ENCODE data around the gene TMEM242.
"Not testable (repeated sequence)": the region's sequence is repeated elsewhere in the genome, so short reads cannot be mapped to it uniquely, and the experiment has no call there.

TMEM242 gene

DNA sequence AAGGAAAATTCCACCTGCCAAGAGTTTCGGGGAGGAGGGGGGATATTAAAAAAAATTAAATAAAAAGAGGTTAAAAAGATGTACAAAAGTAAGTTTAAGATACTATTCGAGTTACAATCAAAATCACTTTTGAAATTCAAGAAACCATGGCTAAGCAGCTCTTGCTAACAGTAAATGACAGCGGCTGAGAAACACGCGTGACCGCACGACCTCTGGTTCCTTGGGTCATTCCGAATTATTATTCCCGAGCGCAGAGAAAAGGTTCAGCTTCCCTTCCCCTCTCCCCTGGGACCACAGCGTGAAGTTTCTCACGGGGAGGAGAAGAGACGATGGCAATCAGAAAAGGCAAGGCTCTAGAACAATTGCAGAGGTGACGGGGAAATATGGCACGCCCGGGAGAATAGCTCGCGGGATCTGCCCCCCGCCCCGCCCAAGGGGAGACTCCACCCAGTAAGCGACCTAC lies 496 bp downstream of the TMEM242 start:
- DNase-seq, result no peak

GRCh38 chr6:157316871-157317814 lies 6.2 kb downstream of the TMEM242 start:
- no peak for DNase-seq

- DNase-seq, result no peak
Observed at GRCh38 chr6:157314705-157315321, 8.5 kb downstream of the TMEM242 start.

- DNase-seq, result no peak
Observed at GRCh38 chr6:157313531-157314467, 9.5 kb downstream of the TMEM242 start.

GRCh38 chr6:157312757-157313156 lies 10.6 kb downstream of the TMEM242 start:
- DNase-seq, result no peak

GRCh38 chr6:157310693-157311092 lies 12.6 kb downstream of the TMEM242 start:
- not testable (repeated sequence) for DNase-seq

GRCh38 chr6:157307661-157308060 lies 15.7 kb downstream of the TMEM242 start:
- no peak for DNase-seq

GRCh38 chr6:157305670-157306653 lies 17.4 kb downstream of the TMEM242 start:
- no peak for DNase-seq

- no peak for DNase-seq
Observed at GRCh38 chr6:157304899-157305663, 18.2 kb downstream of the TMEM242 start.

DNA sequence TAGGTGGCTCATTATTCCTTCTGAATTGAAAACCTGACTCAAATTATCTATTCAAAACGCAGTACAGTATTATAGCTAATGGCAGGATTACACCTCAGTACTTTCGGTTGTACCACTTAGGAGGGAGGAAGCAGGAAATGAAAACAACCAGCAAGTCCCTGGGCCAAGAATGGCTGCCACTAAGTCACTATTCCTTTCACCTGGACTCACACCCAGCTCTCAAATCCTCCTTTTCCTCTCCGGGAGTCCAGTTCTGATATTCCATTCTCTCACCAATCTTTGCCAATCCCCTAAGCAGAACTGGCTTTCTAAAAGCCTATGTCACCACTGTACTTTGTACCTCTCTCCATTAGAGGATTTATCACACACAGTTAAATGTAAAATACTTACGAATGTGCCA lies 20.6 kb downstream of the TMEM242 start:
- DNase-seq, result no peak

DNA sequence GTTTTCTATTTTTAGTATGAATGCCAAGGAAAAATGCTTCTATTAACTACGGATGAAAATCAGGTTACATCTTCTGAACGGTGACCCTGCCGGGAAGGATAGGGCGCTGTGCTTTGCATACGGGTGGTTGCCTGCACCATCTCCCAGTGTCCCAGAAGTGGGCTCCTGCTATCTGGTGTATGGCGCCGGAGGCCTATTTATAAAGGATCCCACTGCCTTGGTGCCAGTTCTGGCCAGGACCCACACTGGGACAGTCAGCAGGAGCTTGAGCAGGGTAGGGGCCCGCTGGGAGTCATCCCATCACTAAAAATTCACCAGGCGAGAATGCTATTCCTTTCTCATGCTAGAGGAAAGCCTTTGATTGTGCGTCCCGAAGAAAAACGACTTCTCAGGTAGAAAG lies 22.9 kb downstream of the TMEM242 start:
- DNase-seq, result no peak

- no peak for DNase-seq
Observed at GRCh38 chr6:157300006-157300405, 23.3 kb downstream of the TMEM242 start.

DNA sequence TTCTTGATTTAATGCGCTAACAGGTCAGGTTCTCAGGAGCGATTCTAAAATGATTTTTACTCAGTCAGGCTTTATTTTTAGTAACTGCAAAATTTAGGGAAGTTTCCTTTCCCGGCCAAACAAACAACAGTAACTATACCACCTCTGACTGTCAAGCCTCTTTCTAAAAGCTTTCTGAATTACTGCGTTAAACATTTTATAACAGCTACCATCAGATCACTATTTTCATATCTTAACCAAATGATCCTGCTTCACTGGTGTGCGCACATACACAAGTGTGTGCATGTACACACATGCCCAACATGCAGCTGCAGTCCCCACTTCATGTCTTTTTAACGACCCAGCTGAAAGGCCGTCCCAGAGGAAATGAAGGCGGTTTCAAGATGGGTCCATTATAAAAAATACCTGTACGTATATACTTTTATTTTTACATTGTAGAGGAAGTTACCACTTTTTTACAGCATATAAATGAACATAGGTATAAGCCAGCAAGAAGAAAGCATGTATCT lies 25.0 kb downstream of the TMEM242 start:
- no peak for DNase-seq

DNA sequence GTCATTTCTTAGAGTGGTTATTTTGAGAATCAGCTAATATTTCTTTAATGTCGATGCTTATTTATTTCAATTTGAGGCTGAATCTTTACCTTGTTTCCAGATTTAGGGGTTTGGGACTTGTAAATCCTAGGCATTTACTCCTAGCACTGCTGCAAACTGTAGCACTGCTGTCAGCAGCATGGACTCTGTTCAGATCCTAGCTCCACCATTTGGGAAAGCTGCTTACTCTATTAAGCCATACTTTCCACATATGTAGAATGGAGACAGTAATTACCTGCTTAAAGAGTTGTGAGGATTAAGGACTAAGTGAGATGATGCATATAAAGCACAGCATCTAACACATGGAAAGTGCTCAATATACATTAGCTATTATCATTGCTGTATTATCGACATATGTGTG lies 28.7 kb downstream of the TMEM242 start:
- DNase-seq, result no peak

DNA sequence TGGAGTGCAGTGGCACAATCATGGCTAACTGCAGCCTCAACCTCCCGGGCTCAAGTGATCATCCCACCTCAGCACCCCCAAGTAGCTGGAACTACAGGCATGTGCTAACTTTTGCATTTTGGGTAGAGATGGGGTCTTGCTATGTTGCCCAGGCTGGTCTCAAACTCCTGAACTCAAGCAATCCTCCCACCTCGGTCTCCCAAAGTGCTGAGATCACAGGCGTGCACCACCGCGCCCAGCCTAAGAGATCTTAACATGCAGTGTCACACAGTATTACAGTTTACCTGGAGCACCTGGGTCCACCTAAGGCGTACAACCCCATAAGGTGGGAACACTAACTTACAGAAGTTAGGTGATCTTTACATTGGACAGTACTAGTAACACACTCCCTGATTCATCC lies 29.5 kb downstream of the TMEM242 start:
- no peak for DNase-seq

DNA sequence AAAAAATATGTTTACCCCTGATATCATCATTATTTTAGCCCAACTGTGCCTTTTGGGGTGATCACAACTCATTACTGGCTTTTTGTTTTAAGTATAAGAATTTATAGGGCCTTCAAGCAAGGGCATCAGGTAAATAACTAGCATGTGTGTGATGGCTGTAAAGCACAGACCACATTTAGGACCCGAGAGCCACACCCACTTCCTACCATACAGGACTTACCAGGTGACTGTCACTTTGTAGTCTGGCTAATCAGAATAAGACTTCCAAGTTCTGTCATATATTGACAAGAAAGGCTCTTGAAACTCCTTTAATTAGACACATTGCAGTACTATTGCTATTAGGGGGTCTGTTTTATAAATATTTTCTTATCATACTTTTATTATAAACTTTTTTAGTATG lies 31.1 kb downstream of the TMEM242 start:
- no peak for DNase-seq

DNA sequence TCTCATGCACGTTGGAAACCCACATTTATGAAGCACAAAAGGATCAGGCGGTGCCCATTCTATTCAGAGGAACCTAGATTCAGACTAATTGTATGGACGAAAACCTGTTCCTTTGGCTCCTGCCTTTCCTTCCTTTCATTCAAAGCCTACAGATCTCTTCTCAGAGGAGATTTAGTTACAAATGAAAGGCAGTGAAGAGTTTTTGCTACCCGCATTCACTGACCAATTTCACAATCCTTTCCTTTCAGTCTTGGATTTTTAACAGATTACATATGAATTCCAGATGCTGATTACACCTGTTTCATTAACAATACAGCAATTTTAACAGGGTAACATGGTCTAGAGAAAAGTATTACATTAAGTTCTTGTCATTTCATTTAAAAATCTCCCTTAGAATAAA lies 32.0 kb downstream of the TMEM242 start:
- DNase-seq, result no peak

DNA sequence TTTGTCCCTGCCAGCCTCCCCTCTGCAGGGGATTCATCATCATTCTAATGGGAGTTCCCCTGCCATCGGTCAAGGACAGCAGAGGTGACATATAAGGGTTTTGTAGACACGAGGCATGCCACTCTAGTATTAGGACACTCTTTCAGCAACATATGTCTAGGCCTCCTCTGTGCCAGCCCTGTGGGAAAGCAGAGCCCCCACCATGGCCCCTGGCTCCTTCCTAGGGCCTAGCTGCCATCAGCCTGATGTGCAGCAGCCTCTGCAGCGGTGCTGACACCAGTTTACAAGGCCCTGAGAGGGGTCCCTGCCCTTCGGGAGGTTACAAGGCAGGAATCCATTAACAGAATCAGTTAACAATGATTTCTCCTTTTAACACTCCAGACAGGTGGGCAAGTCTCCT lies 32.5 kb downstream of the TMEM242 start:
- DNase-seq, result no peak

DNA sequence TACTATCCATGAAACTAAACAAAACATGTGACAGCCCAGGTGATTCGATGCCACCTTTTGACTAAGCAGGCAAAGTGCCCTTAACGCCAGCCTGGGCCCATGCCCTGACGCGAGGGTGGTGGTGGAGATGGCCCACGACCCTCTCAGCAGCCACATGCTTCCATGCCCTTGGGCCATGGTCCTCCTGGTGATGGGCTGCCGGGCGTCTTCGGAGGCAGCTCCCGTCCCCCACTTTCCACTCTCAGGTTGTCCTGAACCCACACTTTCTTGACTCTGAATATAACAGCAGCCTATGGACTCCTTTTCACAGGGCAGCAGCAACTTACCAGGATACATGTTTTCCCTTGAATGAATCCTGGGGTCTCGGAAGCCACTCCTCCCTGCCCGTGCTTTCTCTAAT lies 33.6 kb downstream of the TMEM242 start:
- DNase-seq, result no peak

- DNase-seq, result no peak
Observed at GRCh38 chr6:157288575-157288974, 34.7 kb downstream of the TMEM242 start.

DNA sequence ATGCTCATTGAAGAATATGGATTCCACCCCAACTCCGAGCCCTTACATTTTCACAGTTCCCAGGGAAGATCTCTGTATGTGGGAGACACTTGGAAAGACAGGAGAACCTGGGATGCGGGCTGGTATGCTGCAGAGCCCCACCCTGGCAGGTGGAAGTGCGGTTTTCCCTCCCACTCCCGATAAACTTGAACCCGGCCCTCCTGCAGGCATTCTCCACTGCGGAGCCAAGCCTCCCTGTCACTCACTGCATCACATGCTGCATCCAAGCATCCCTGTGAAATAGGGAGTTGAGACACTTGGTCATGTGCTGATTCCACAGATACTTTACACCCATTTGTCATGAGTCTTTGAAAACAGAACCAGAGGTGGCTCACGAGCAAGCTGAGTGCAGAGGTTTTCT lies 35.4 kb downstream of the TMEM242 start:
- no peak for DNase-seq
